K562 (cell line): ENCODE results near the gene PPM1G. TPM values are rescaled to one million over a fixed set of nuclear protein-coding genes. Genes with fewer than 3 reads are reported as not detected.

Experiments
- ARID3A ChIP-seq: IDR thresholded peaks from 2 replicates; pipeline ENCODE4 v1.6.1; 2012; ENCODE audit warnings: low read depth, low read length, improper control_type of control experiment, borderline replicate concordance
- DACH1 ChIP-seq: fragments of 450-650 bp; IDR thresholded peaks from 2 replicates; pipeline ENCODE4 v1.6.1; 2018; ENCODE audit not compliant: partially characterized antibody
- FOXA3 ChIP-seq, 2 experiments: fragments of 450-650 bp in 1 of 2; sonication (generic) in 1 of 2; formaldehyde crosslinking; IDR thresholded peaks in 1 of 2; conservative IDR thresholded peaks in 1 of 2; 2 replicates each; pipeline versions ENCODE4 v1.4.0 to v1.8.0; 2020 to 2022; ENCODE audit warnings: mild to moderate bottlenecking in 2 of 2, missing genetic modification reagents in 1 of 2
- FOXM1 ChIP-seq, 2 experiments: fragments of 450-650 bp in 1 of 2; sonication (generic) in 1 of 2; formaldehyde crosslinking in 1 of 2; IDR thresholded peaks; 2 replicates each; pipeline versions ENCODE4 v1.6.1 to v1.9.0; 2017 to 2022; ENCODE audit warnings: low read depth in 2 of 2, mild to moderate bottlenecking in 2 of 2, missing genetic modification reagents in 1 of 2, moderate library complexity in 1 of 2
- GTF2E2 ChIP-seq: fragments of 200-800 bp; sonication (Bioruptor generic); IDR thresholded peaks from 2 replicates; pipeline ENCODE4 v1.6.1; 2016; ENCODE audit warnings: missing genetic modification characterization, missing compliant biosample characterization
- HNRNPL ChIP-seq: fragments of 200-400 bp; formaldehyde crosslinking; IDR thresholded peaks from 2 replicates; pipeline ENCODE4 v1.6.1; 2017; ENCODE audit warnings: low read depth, mild to moderate bottlenecking, low read length
- KDM2B ChIP-seq: fragments of 250-450 bp; sonication (Bioruptor Pico); IDR thresholded peaks from 2 replicates; pipeline ENCODE4 v1.8.0; 2021; ENCODE audit warnings: mild to moderate bottlenecking, moderate library complexity
- SIX5 ChIP-seq, 2 experiments: IDR thresholded peaks; 2 replicates each; pipeline ENCODE4 v1.6.1; 2011; ENCODE audit warnings: low read length in 2 of 2, borderline replicate concordance in 1 of 2, low read depth in 1 of 2, mild to moderate bottlenecking in 1 of 2, moderate library complexity in 1 of 2; ENCODE audit not compliant: insufficient read depth in 1 of 2
- SP1 ChIP-seq: sonication (generic); formaldehyde crosslinking; IDR thresholded peaks from 2 replicates; pipeline ENCODE4 v1.8.1; 2022; ENCODE audit warnings: mild to moderate bottlenecking, missing genetic modification reagents
- TBL1XR1 ChIP-seq, 2 experiments: IDR thresholded peaks; 2 replicates each; pipeline ENCODE4 v1.6.1; 2012; ENCODE audit warnings: improper control_type of control experiment in 2 of 2, low read length in 2 of 2, mild to moderate bottlenecking in 1 of 2
- TFE3 ChIP-seq: fragments of 450-650 bp; formaldehyde crosslinking; IDR thresholded peaks from 2 replicates; pipeline ENCODE4 v1.4.0; 2020; ENCODE audit warnings: mild to moderate bottlenecking, mixed read lengths
- TSC22D4 ChIP-seq: fragments of 450-650 bp; IDR thresholded peaks from 2 replicates; pipeline ENCODE4 v1.6.1; 2016; ENCODE audit warnings: missing genetic modification characterization, missing biosample characterization, control low read depth
- ZBTB26 ChIP-seq: fragments of 450-650 bp; formaldehyde crosslinking; IDR thresholded peaks from 2 replicates; pipeline ENCODE4 v1.4.0; 2022; ENCODE audit warnings: missing genetic modification characterization
- ZC3H4 ChIP-seq: sonication (generic); formaldehyde crosslinking; IDR thresholded peaks from 2 replicates; pipeline ENCODE4 v1.9.0; 2021; ENCODE audit warnings: missing genetic modification reagents, borderline replicate concordance
- ZMIZ1 ChIP-seq, 2 experiments: fragments of 150-350 bp in 1 of 2; IDR thresholded peaks; 2 replicates each; pipeline ENCODE4 v1.6.1; 2012 to 2016; ENCODE audit warnings: low read depth in 2 of 2, low read length in 2 of 2, mild to moderate bottlenecking in 1 of 2, moderate library complexity in 1 of 2
- ZNF146 ChIP-seq: IDR thresholded peaks from one replicate; pipeline ENCODE4 v1.6.1; 2018; ENCODE audit warnings: missing compliant biosample characterization; ENCODE audit not compliant: unreplicated experiment
- ZNF24 ChIP-seq: fragments of 450-650 bp; IDR thresholded peaks from 2 replicates; pipeline ENCODE4 v1.6.1; 2016
- polyA plus RNA-seq, 8 experiments: library from polyadenylated mRNA; depleted of rRNA in 4 of 8; stranded (reverse) in 5 of 8; unstranded in 3 of 8; fragments of >200 nt; fragmentation: Nextera tagmentation in 2 of 8; fragmentation: Illumina TruSeq in 1 of 8; extraction: Ambion mirVana in 2 of 8; extraction: Trizol in 1 of 8; gene quantifications; 2 replicates each; pipeline versions ENCODE4 v1.2.1 to v1.2.3, GENCODE V29; 2011 to 2014; ENCODE audit warnings: inconsistent platforms in 1 of 8, missing spikeins in 1 of 8
- total RNA-seq, 7 experiments: library from RNA; depleted of rRNA in 6 of 7; stranded (reverse); fragments of >200 nt in 6 of 7; fragmentation: Illumina TruSeq in 2 of 7; extraction: Trizol in 2 of 7; gene quantifications; 2 replicates each; pipeline versions ENCODE4 v1.2.1 to v1.2.3, GENCODE V29; 2011 to 2021; ENCODE audit warnings: low replicate concordance in 1 of 7

The PPM1G gene
- total and polyA plus RNA-seq, 9 of the 15 experiments (the other 6 are each of a cell fraction or from before 2014, with no cell fraction given): 61.7 to 230 (median 153) TPM

- TF ChIP-seq ZMIZ1 (IDR thresholded peaks at IDR 0.05; ENCODE audit: low read depth in 2 of 2, low read length in 2 of 2) (peak in 1 of 2 experiments; percentile 65; a peak in 1 of 4 replicates), ZNF146 (CRISPR knock-in tag) (no peak), SIX5 (IDR thresholded peaks at IDR 0.05; ENCODE audit: borderline replicate concordance in 1 of 2, insufficient read depth in 1 of 2, low read depth in 1 of 2, low read length in 2 of 2) (no peak), TBL1XR1 (IDR thresholded peaks at IDR 0.05; ENCODE audit: low read length in 2 of 2) (no peak), KDM2B (peak; percentile 87), ZNF24 (no peak), DACH1 (peak; percentile 60), FOXA3 (CRISPR knock-in tag; conservative IDR thresholded peaks at IDR 0.05 in 1 of 2, IDR thresholded peaks at IDR 0.05 in 1 of 2) (no peak), GTF2E2 (tag) (peak; percentile 79; the same call in 1 of the 2 replicates), ZBTB26 (CRISPR knock-in tag) (peak; percentile 10; the same call in 1 of the 2 replicates), ARID3A (no peak), TFE3 (no peak), HNRNPL (0 out of 2 replicates have a peak, but pooled peaks have one; percentile 5), SP1 (CRISPR knock-in tag) (peak; percentile 75), ZC3H4 (no peak), FOXM1 (IDR thresholded peaks at IDR 0.05; ENCODE audit: low read depth) (0 out of 2 replicates have a peak, but pooled peaks have one; percentile 21), FOXM1 (CRISPR knock-in tag; IDR thresholded peaks at IDR 0.05; ENCODE audit: low read depth) (no peak), TSC22D4 (tag) (no peak)
Observed at GRCh38 chr2:27428213-27428977, 19.0 kb upstream of the PPM1G start, which contains the start of gene NRBP1 (continued).
